H1 (cell line): ENCODE data around the gene DEUP1. TPM values are rescaled to one million over a fixed set of nuclear protein-coding genes. Genes with fewer than 3 reads are reported as not detected.

Source experiments
- CTCF ChIA-PET: fragments of 300-600 bp; sonication (Branson Sonifier 250); formaldehyde crosslinking; loops from one replicate; lab custom pipeline; 2021; ENCODE audit not compliant: partially characterized antibody; lab: Charles Lee
- POLR2A ChIA-PET: fragments of 300-600 bp; sonication (Branson Sonifier 250); formaldehyde crosslinking; loops from one replicate; lab custom pipeline; 2021; ENCODE audit warnings: inconsistent platforms; ENCODE audit not compliant: partially characterized antibody; lab: Charles Lee
- DNase-seq, 2 experiments: peaks; one replicate each; pipeline versions ENCODE4 v3.0.0 to v3.0.0-alpha.2; 2010 to 2022; ENCODE audit warnings: low spot score in 2 of 2, low read depth in 1 of 2, mixed read lengths in 1 of 2
- FAIRE-seq: peaks from 2 replicates; lab custom pipeline; 2011; peaks lifted over from hg19 to GRCh38; lab: Jason Lieb, UNC
- H2AFZ ChIP-seq: 2 replicates; pipeline ENCODE4 v1.8.1; 2012; ENCODE audit warnings: low read length, inconsistent platforms
- H2AK5ac ChIP-seq: 2 replicates; pipeline ENCODE4 v1.6.1; 2013; ENCODE audit warnings: low read depth, low read length
- H2BK120ac ChIP-seq: replicated peaks from 2 replicates; pipeline ENCODE3; 2013; ENCODE audit warnings: low read depth, low read length, inconsistent platforms
- H2BK12ac ChIP-seq: 2 replicates; pipeline ENCODE4 v1.6.1; 2013; ENCODE audit warnings: low read depth, low read length
- H2BK15ac ChIP-seq: 2 replicates; pipeline ENCODE4 v1.6.1; 2013; ENCODE audit warnings: low read length
- H2BK20ac ChIP-seq: 2 replicates; pipeline ENCODE4 v1.6.1; 2013; ENCODE audit warnings: low read length
- H2BK5ac ChIP-seq: 2 replicates; pipeline ENCODE4 v1.6.1; 2013; ENCODE audit warnings: low read depth, low read length
- H3K14ac ChIP-seq: 2 replicates; pipeline ENCODE4 v1.6.1; 2013; ENCODE audit warnings: inconsistent platforms; ENCODE audit not compliant: insufficient read length
- H3K18ac ChIP-seq: 2 replicates; pipeline ENCODE4 v1.6.1; 2013; ENCODE audit warnings: low read length; ENCODE audit errors: extremely low read depth
- H3K23ac ChIP-seq: 2 replicates; pipeline ENCODE4 v1.6.1; 2013; ENCODE audit warnings: inconsistent platforms; ENCODE audit not compliant: insufficient read length
- H3K23me2 ChIP-seq: 2 replicates; pipeline ENCODE4 v1.6.1; 2013; ENCODE audit warnings: low read depth, low read length
- H3K27ac ChIP-seq: 2 replicates; pipeline ENCODE4 v1.6.1; 2011; ENCODE audit warnings: low read depth, low read length, inconsistent platforms
- H3K27me3 ChIP-seq, 4 experiments: replicated peaks in 1 of 4; 1 replicate in 1 of 4; 2 replicates in 3 of 4; pipeline versions ENCODE4 v1.6.1 to v1.8.1; 2011 to 2013; ENCODE audit warnings: low read length in 3 of 4, mild to moderate bottlenecking in 3 of 4, inconsistent platforms in 2 of 4, mixed read lengths in 2 of 4, moderate library complexity in 1 of 4; ENCODE audit not compliant: control insufficient read depth in 3 of 4, insufficient read depth in 3 of 4; ENCODE audit errors: extremely low read depth in 1 of 4
- H3K36me3 ChIP-seq, 4 experiments: 2 replicates each; pipeline versions ENCODE4 v1.6.1 to v1.8.1; 2011 to 2013; ENCODE audit warnings: mild to moderate bottlenecking in 4 of 4, low read length in 3 of 4, moderate library complexity in 2 of 4, control low read depth in 1 of 4, inconsistent platforms in 1 of 4; ENCODE audit not compliant: insufficient read depth in 4 of 4, control insufficient read depth in 2 of 4
- H3K4ac ChIP-seq: replicated peaks from 2 replicates; pipeline ENCODE3; 2013; ENCODE audit warnings: low read length, low read depth, mixed read lengths, inconsistent platforms; ENCODE audit not compliant: insufficient read length
- H3K4me1 ChIP-seq, 4 experiments: replicated peaks in 1 of 4; 1 replicate in 1 of 4; 2 replicates in 3 of 4; pipeline versions ENCODE4 v1.6.1 to v1.8.1; 2011 to 2013; ENCODE audit warnings: low read length in 3 of 4, inconsistent platforms in 2 of 4, mixed read lengths in 1 of 4; ENCODE audit not compliant: insufficient read depth in 4 of 4, control insufficient read depth in 3 of 4
- H3K4me2 ChIP-seq, 2 experiments: 2 replicates each; pipeline versions ENCODE4 v1.6.1 to v1.8.1; 2011 to 2013; ENCODE audit warnings: low read depth in 2 of 2, low read length in 2 of 2, control low read depth in 1 of 2, inconsistent platforms in 1 of 2, mild to moderate bottlenecking in 1 of 2; ENCODE audit not compliant: insufficient read depth in 1 of 2
- H3K4me3 ChIP-seq, 4 experiments: fragments of 200-600, 300-600 bp in 1 of 4; sonication (generic), shearing (Covaris generic), sonication (Bioruptor Twin) in 1 of 4; 2 replicates each; pipeline versions ENCODE4 v1.5.1 to v1.8.1; 2011 to 2016; ENCODE audit warnings: low read length in 4 of 4, low read depth in 3 of 4, control low read depth in 2 of 4, inconsistent platforms in 2 of 4, mild to moderate bottlenecking in 2 of 4, mixed read lengths in 1 of 4, moderate library complexity in 1 of 4; ENCODE audit not compliant: insufficient read depth in 2 of 4; ENCODE audit errors: extremely low read depth in 1 of 4
- H3K56ac ChIP-seq: replicated peaks from 2 replicates; pipeline ENCODE3; 2013; ENCODE audit warnings: low read depth, mild to moderate bottlenecking, mixed read lengths, low read length, inconsistent platforms; ENCODE audit not compliant: insufficient read length
- H3K79me1 ChIP-seq: 2 replicates; pipeline ENCODE4 v1.6.1; 2013; ENCODE audit warnings: low read depth, low read length, control low read depth
- H3K79me2 ChIP-seq, 2 experiments: 2 replicates each; pipeline versions ENCODE4 v1.6.1 to v1.8.1; 2012 to 2013; ENCODE audit warnings: low read length in 2 of 2, mild to moderate bottlenecking in 2 of 2, inconsistent platforms in 1 of 2; ENCODE audit not compliant: insufficient read depth in 2 of 2, control insufficient read depth in 1 of 2
- H3K9ac ChIP-seq, 4 experiments: replicated peaks in 1 of 4; 1 replicate in 1 of 4; 2 replicates in 3 of 4; pipeline versions ENCODE4 v1.6.1 to v1.8.1; 2011 to 2013; ENCODE audit warnings: low read depth in 3 of 4, low read length in 3 of 4, control low read depth in 2 of 4, mild to moderate bottlenecking in 2 of 4, moderate library complexity in 2 of 4, inconsistent platforms in 1 of 4; ENCODE audit errors: extremely low read depth in 1 of 4
- H3K9me3 ChIP-seq, 2 experiments: 2 replicates each; pipeline versions ENCODE4 v1.6.1 to v1.8.1; 2012 to 2013; ENCODE audit warnings: mild to moderate bottlenecking in 2 of 2, moderate library complexity in 2 of 2, control low read depth in 1 of 2, inconsistent platforms in 1 of 2, low read depth in 1 of 2, low read length in 1 of 2, mixed read lengths in 1 of 2; ENCODE audit not compliant: insufficient read depth in 2 of 2
- H4K20me1 ChIP-seq, 2 experiments: replicated peaks in 1 of 2; 2 replicates each; pipeline versions ENCODE3 to v1.8.1; 2011 to 2013; ENCODE audit warnings: inconsistent platforms in 2 of 2, low read length in 2 of 2, mild to moderate bottlenecking in 1 of 2; ENCODE audit not compliant: insufficient read depth in 2 of 2, control insufficient read depth in 1 of 2
- H4K5ac ChIP-seq: 2 replicates; pipeline ENCODE4 v1.6.1; 2013; ENCODE audit warnings: low read length, low read depth, mixed read lengths, inconsistent platforms; ENCODE audit not compliant: insufficient read length
- H4K8ac ChIP-seq: 2 replicates; pipeline ENCODE4 v1.8.0; 2013; ENCODE audit warnings: mild to moderate bottlenecking, moderate library complexity, low read length, inconsistent platforms; ENCODE audit not compliant: insufficient read depth; ENCODE audit errors: extremely low read depth
- H4K91ac ChIP-seq: replicated peaks from 2 replicates; pipeline ENCODE3; 2013; ENCODE audit warnings: low read length, mixed read lengths, inconsistent platforms; ENCODE audit not compliant: insufficient read length
- ASH2L ChIP-seq: fragments of 200-600, 300-600 bp; sonication (generic); IDR thresholded peaks from one replicate; pipeline ENCODE4 v1.7.1; 2017; ENCODE audit warnings: low read length
- CEBPB ChIP-seq: IDR thresholded peaks from 2 replicates; pipeline ENCODE4 v1.6.1; 2012; ENCODE audit warnings: low read depth, low read length
- CHD1 ChIP-seq: IDR thresholded peaks from 2 replicates; pipeline ENCODE4 v1.6.1; 2012; ENCODE audit warnings: low read depth, low read length, improper control_type of control experiment
- EGR1 ChIP-seq: IDR thresholded peaks from 2 replicates; pipeline ENCODE4 v1.6.1; 2011; ENCODE audit warnings: low read depth, low read length, borderline replicate concordance
- GTF2F1 ChIP-seq: IDR thresholded peaks from 2 replicates; pipeline ENCODE4 v1.6.1; 2012; ENCODE audit warnings: low read depth, low read length, improper control_type of control experiment, borderline replicate concordance
- JUND ChIP-seq: IDR thresholded peaks from 2 replicates; pipeline ENCODE4 v1.6.1; 2011; ENCODE audit warnings: mild to moderate bottlenecking, improper control_type of control experiment, low read length
- KDM5A ChIP-seq: fragments of 200-600 bp; IDR thresholded peaks from 2 replicates; pipeline ENCODE4 v1.7.1; 2012; ENCODE audit warnings: mild to moderate bottlenecking, low read length, inconsistent platforms, mixed read lengths
- MAFK ChIP-seq: IDR thresholded peaks from 2 replicates; pipeline ENCODE4 v1.6.1; 2012; ENCODE audit warnings: low read depth, mild to moderate bottlenecking, improper control_type of control experiment, low read length
- MAX ChIP-seq: IDR thresholded peaks from 2 replicates; pipeline ENCODE4 v1.6.1; 2012; ENCODE audit warnings: inconsistent platforms
- POU5F1 ChIP-seq: IDR thresholded peaks from 2 replicates; pipeline ENCODE4 v1.6.1; 2011; ENCODE audit warnings: low read depth, mild to moderate bottlenecking, low read length, moderate library complexity
- SP1 ChIP-seq: IDR thresholded peaks from 2 replicates; pipeline ENCODE4 v1.6.1; 2011; ENCODE audit warnings: low read depth, low read length
- SRF ChIP-seq: IDR thresholded peaks from 2 replicates; pipeline ENCODE4 v1.6.1; 2011; ENCODE audit warnings: mild to moderate bottlenecking, low read depth, low read length, moderate library complexity
- SUZ12 ChIP-seq: fragments of 200-600 bp; sonication (generic); IDR thresholded peaks from 2 replicates; pipeline ENCODE4 v1.6.1; 2012; ENCODE audit warnings: mild to moderate bottlenecking, inconsistent platforms, low read length, moderate library complexity, mixed read lengths
- ZNF274 ChIP-seq: IDR thresholded peaks from 2 replicates; pipeline ENCODE4 v1.7.0; 2012; ENCODE audit warnings: low read length, borderline replicate concordance; ENCODE audit errors: extremely low read depth
- WGBS, 2 experiments: shearing (Covaris generic) in 1 of 2; methylation state at CpG; one replicate each; pipeline versions ENCODE4 v1.1.6 to v1.1.7; 2013 to 2015; ENCODE audit warnings: low lambda C conversion rate in 2 of 2, mixed read lengths in 2 of 2, inconsistent platforms in 1 of 2, low coverage in 1 of 2, missing lambda C conversion rate in 1 of 2; ENCODE audit not compliant: insufficient replicate concordance in 2 of 2, insufficient coverage in 1 of 2, insufficient read length in 1 of 2; ENCODE audit errors: extremely low coverage in 1 of 2, missing lambda C conversion rate in 1 of 2; 5-methylcytosine and 5-hydroxymethylcytosine counted together
- polyA plus RNA-seq, 7 experiments: library from polyadenylated mRNA; depleted of rRNA in 3 of 7; stranded (reverse) in 5 of 7; unstranded in 2 of 7; fragments of >200 nt in 5 of 7; fragments of 200-250 nt in 2 of 7; gene quantifications; 1 replicate in 5 of 7; 2 replicates in 1 of 7; 4 replicates in 1 of 7; pipeline versions ENCODE4 v1.2.1 to v1.2.3, GENCODE V29; 2011 to 2013; ENCODE audit warnings: missing spikeins in 2 of 7, mixed read lengths in 2 of 7
- total RNA-seq: library from RNA; stranded (reverse); fragmentation: NEBNext Ultra II Directional; extraction: Animal tissue kit (Norgen Biotek cat#: 25700); gene quantifications from 2 replicates; pipeline ENCODE4 v1.2.1, GENCODE V29; 2021

Gene DEUP1
- total and polyA plus RNA-seq, 2 of the 8 experiments (the other 6 are each of a cell fraction or from before 2014, with no cell fraction given) = 0.45 TPM; not detected in 1

GRCh38 chr11:93464927-93465540 is 134.5 kb downstream of the DEUP1 start:
- FAIRE-seq = no peak
- no peak for TF ChIP-seq POU5F1
- no peak for TF ChIP-seq GTF2F1
- TF ChIP-seq EGR1 = no peak
- no peak for TF ChIP-seq SRF
- TF ChIP-seq MAX = no peak
- no peak for TF ChIP-seq SP1
- TF ChIP-seq JUND = no peak
- no peak for TF ChIP-seq SUZ12
- no peak for TF ChIP-seq ASH2L
- no peak for TF ChIP-seq MAFK
- TF ChIP-seq CEBPB = no peak
- TF ChIP-seq KDM5A = no peak
- no peak for TF ChIP-seq CHD1
- TF ChIP-seq ZNF274 = no peak

More at GRCh38 chr11:93464927-93465540, 134.5 kb downstream of the DEUP1 start:
- Histone ChIP-seq H3K4me1 (no peaks in the 10 kb centered on the region), H2BK120ac (no peak overlapping the region), H2AK5ac (no peak overlapping the region), H3K4me3 (no peak overlapping the region), H2BK15ac (no peak overlapping the region), H2BK20ac (no peak overlapping the region), H3K36me3 (no peaks in the 10 kb centered on the region), H3K9me3 (no peaks in the 10 kb centered on the region), H3K18ac (no peak overlapping the region), H2AFZ (no peak overlapping the region), H3K4ac (no peak overlapping the region), H3K4me2 (no peak overlapping the region), H4K8ac (no peak overlapping the region), H3K27ac (no peak overlapping the region), H2BK12ac (no peak overlapping the region), H3K56ac (no peak overlapping the region), H3K79me1 (no peaks in the 10 kb centered on the region), H3K79me2 (no peaks in the 10 kb centered on the region), H4K20me1 (no peaks in the 10 kb centered on the region), H3K14ac (no peak overlapping the region), H3K23ac (no peak overlapping the region), H4K5ac (no peak overlapping the region), H3K27me3 (no peaks in the 10 kb centered on the region), H2BK5ac (no peak overlapping the region), H3K23me2 (no peaks in the 10 kb centered on the region), H4K91ac (no peak overlapping the region), H3K9ac (no peak overlapping the region)
- ChIA-PET CTCF (interaction anchor here (1.0 to 1.4 kb wide), 3 partner anchors 76 to 216 kb away, joined by 3 to 4 read pairs (median 3); no protein-coding TSS in a partner anchor), POLR2A (no interaction called here)
- no peak for DNase-seq
- WGBS, 2 experiments = 84% methylated on average over 3 of the region's 3 CpGs; no CpG with 5 or more reads in 1 of the 2 experiments
